Measurements from ENCODE around the gene RPS25.
"Not testable (repeated sequence)": the region's sequence is repeated elsewhere in the genome, so short reads cannot be mapped to it uniquely, and the experiment has no call there.

Gene RPS25

GRCh38 chr11:119038884-119039283, 20.7 kb upstream of the RPS25 start:
- no peak for TF ChIP-seq CTCF (conservative IDR thresholded peaks at IDR 0.05; ENCODE audit: low read length)
- no peak overlapping the region for H3K4me3 ChIP-seq (ENCODE audit: low read length)
- no peak for DNase-seq (ENCODE audit: low read depth)

GRCh38 chr11:119034813-119035212, 16.7 kb upstream of the RPS25 start:
- no peak overlapping the region for H3K4me3 ChIP-seq (ENCODE audit: low read length)
- no peak for TF ChIP-seq CTCF (conservative IDR thresholded peaks at IDR 0.05; ENCODE audit: low read length)
- no peak for DNase-seq (ENCODE audit: low read depth)

- DNase-seq (ENCODE audit: low read depth) = peak; percentile 25
- not testable (repeated sequence) for H3K4me3 ChIP-seq (ENCODE audit: low read length)
These were observed 15.3 kb upstream of the RPS25 start for GRCh38 chr11:119033421-119033820.

GRCh38 chr11:119031912-119032280, 13.8 kb upstream of the RPS25 start:
- TF ChIP-seq CTCF (conservative IDR thresholded peaks at IDR 0.05; ENCODE audit: low read length) = no peak
- H3K4me3 ChIP-seq (ENCODE audit: low read length) = no peak overlapping the region
- DNase-seq (ENCODE audit: low read depth) = no peak

- no peak for TF ChIP-seq CTCF (conservative IDR thresholded peaks at IDR 0.05; ENCODE audit: low read length)
- DNase-seq (ENCODE audit: low read depth) = peak; percentile 98
These were observed 12.3 kb upstream of the RPS25 start, which contains the start of gene SLC37A4 for GRCh38 chr11:119030329-119031047. Gene SLC37A4, minus strand, starts transcription at chr11:119030877.

GRCh38 chr11:119030029-119030328, 11.8 kb upstream of the RPS25 start:
- H3K4me3 ChIP-seq (ENCODE audit: low read length) = peak overlapping the region; percentile 88
- DNase-seq (ENCODE audit: low read depth) = no peak
- no peak for TF ChIP-seq CTCF (conservative IDR thresholded peaks at IDR 0.05; ENCODE audit: low read length)

More at GRCh38 chr11:119030329-119031047, 12.3 kb upstream of the RPS25 start, which contains the start of gene SLC37A4:
- H3K4me3 ChIP-seq (ENCODE audit: low read length) = peak within 1 kb of the TSS; percentile 88

- no peak for DNase-seq (ENCODE audit: low read depth)
- no peak for TF ChIP-seq CTCF (conservative IDR thresholded peaks at IDR 0.05; ENCODE audit: low read length)
- no peak overlapping the region for H3K4me3 ChIP-seq (ENCODE audit: low read length)
These were observed 11.3 kb upstream of the RPS25 start for GRCh38 chr11:119029340-119030028.
